A549 (cell line): ENCODE results near the gene EFHC1. TPM values are rescaled to one million over a fixed set of nuclear protein-coding genes. Genes with fewer than 3 reads are reported as not detected.
"Not testable (repeated sequence)": the region's sequence is repeated elsewhere in the genome, so short reads cannot be mapped to it uniquely, and the experiment has no call there.

ENCODE experiments used
- ATAC-seq, 2 experiments: fragments of 200-7000 bp in 1 of 2; fragments of >200 bp in 1 of 2; cut with Nextera tagmentation in 1 of 2; cut with Tn5 transposase in 1 of 2; 3 replicates each; pipeline versions ENCODE4 v1.8.0 to v1.9.1; 2018 to 2020; ENCODE audit warnings: mild to moderate bottlenecking in 1 of 2, moderate library complexity in 1 of 2
- CTCF ChIA-PET: fragments of 300-600 bp; sonication (Branson Sonifier 250); formaldehyde crosslinking; extraction: SDS; loops from one replicate; lab custom pipeline; 2021; ENCODE audit warnings: antibody characterized with exemption, inconsistent platforms; lab: Yijun Ruan, JAX
- POLR2A ChIA-PET: fragments of 350-600 bp; formaldehyde crosslinking; extraction: SDS; loops from one replicate; lab custom pipeline; 2021; ENCODE audit warnings: antibody characterized with exemption, inconsistent platforms; lab: Yijun Ruan, JAX
- DNase-seq, 2 experiments: peaks; one replicate each; pipeline versions ENCODE4 v3.0.0 to v3.0.0-alpha.2; 2011 to 2016; ENCODE audit warnings: low read depth in 1 of 2, low spot score in 1 of 2
- FAIRE-seq: peaks from 2 replicates; lab custom pipeline; 2011; peaks lifted over from hg19 to GRCh38; lab: Jason Lieb, UNC
- H3K27ac ChIP-seq, 2 experiments: fragments of >200 bp; sonication (Bioruptor Twin); formaldehyde crosslinking; 3 replicates each; pipeline ENCODE4 v1.5.1; 2016 to 2017
- H3K4me1 ChIP-seq: fragments of >200 bp; sonication (Bioruptor Twin); formaldehyde crosslinking; 3 replicates; pipeline ENCODE4 v1.6.1; 2016
- H3K4me2 ChIP-seq: fragments of >200 bp; sonication (Bioruptor Twin); formaldehyde crosslinking; 3 replicates; pipeline ENCODE4 v1.6.1; 2016
- H3K4me3 ChIP-seq: fragments of >200 bp; sonication (Bioruptor Twin); formaldehyde crosslinking; 3 replicates; pipeline ENCODE4 v1.5.1; 2016
- H3K9me3 ChIP-seq: fragments of >200 bp; sonication (Bioruptor Twin); formaldehyde crosslinking; 3 replicates; pipeline ENCODE4 v1.6.1; 2016
- CBX2 ChIP-seq: fragments of 200-600 bp; sonication (generic); IDR thresholded peaks from 2 replicates; pipeline ENCODE4 v1.6.1; 2016; ENCODE audit warnings: low read depth, mild to moderate bottlenecking, borderline replicate concordance
- FOSB ChIP-seq: fragments of 250-450 bp; sonication (Bioruptor Pico); IDR thresholded peaks from 2 replicates; pipeline ENCODE4 v1.5.0; 2020; ENCODE audit warnings: mild to moderate bottlenecking, moderate library complexity
- FOSL2 ChIP-seq, 2 experiments: fragments of 450-650 bp in 1 of 2; fragments of >200 bp in 1 of 2; sonication (Bioruptor Twin) in 1 of 2; formaldehyde crosslinking; IDR thresholded peaks; 2 replicates each; pipeline versions ENCODE4 v1.5.0 to v1.6.1; 2016 to 2020; ENCODE audit warnings: mild to moderate bottlenecking in 1 of 2, moderate library complexity in 1 of 2
- FOXS1 ChIP-seq: fragments of 250-450 bp; sonication (Bioruptor Pico); IDR thresholded peaks from 2 replicates; pipeline ENCODE4 v1.5.0; 2020; ENCODE audit warnings: mild to moderate bottlenecking, moderate library complexity
- HOXB5 ChIP-seq: fragments of 250-450 bp; sonication (Bioruptor Pico); IDR thresholded peaks from 2 replicates; pipeline ENCODE4 v1.5.0; 2020; ENCODE audit warnings: mild to moderate bottlenecking, moderate library complexity
- JUN ChIP-seq, 2 experiments: fragments of >200 bp; sonication (Bioruptor Twin); formaldehyde crosslinking; IDR thresholded peaks; 2 replicates in 1 of 2; 3 replicates in 1 of 2; pipeline ENCODE4 v1.6.1; 2016 to 2017
- KDM1A ChIP-seq: fragments of 200-600 bp; sonication (generic); IDR thresholded peaks from 2 replicates; pipeline ENCODE4 v1.6.1; 2016; ENCODE audit warnings: low read depth, mild to moderate bottlenecking
- KDM5A ChIP-seq: fragments of 200-600 bp; sonication (generic); IDR thresholded peaks from 2 replicates; pipeline ENCODE4 v1.6.1; 2016; ENCODE audit warnings: antibody characterized with exemption, mild to moderate bottlenecking
- MAFK ChIP-seq: fragments of 450-650 bp; IDR thresholded peaks from 2 replicates; pipeline ENCODE4 v1.6.1; 2014; ENCODE audit not compliant: partially characterized antibody
- MAZ ChIP-seq: fragments of 150-350 bp; IDR thresholded peaks from 2 replicates; pipeline ENCODE4 v1.6.1; 2014; ENCODE audit warnings: antibody characterized with exemption, low read depth, low read length, borderline replicate concordance
- NPAS2 ChIP-seq: fragments of 250-450 bp; sonication (Bioruptor Pico); IDR thresholded peaks from 2 replicates; pipeline ENCODE4 v1.8.0; 2022; ENCODE audit warnings: mild to moderate bottlenecking, moderate library complexity, borderline replicate concordance
- PHF8 ChIP-seq: fragments of 200-600 bp; sonication (generic); IDR thresholded peaks from 2 replicates; pipeline ENCODE4 v1.6.1; 2016; ENCODE audit warnings: low read depth, mild to moderate bottlenecking, antibody characterized with exemption, moderate library complexity, borderline replicate concordance
- RFX5 ChIP-seq: fragments of 450-650 bp; IDR thresholded peaks from 2 replicates; pipeline ENCODE4 v1.7.1; 2014; ENCODE audit warnings: antibody characterized with exemption, mild to moderate bottlenecking, moderate library complexity
- RNF2 ChIP-seq: fragments of 200-600 bp; sonication (generic); IDR thresholded peaks from 2 replicates; pipeline ENCODE4 v1.6.1; 2016; ENCODE audit warnings: low read depth, mild to moderate bottlenecking, antibody characterized with exemption, moderate library complexity, borderline replicate concordance
- SMC3 ChIP-seq: fragments of >200 bp; sonication (Bioruptor Twin); formaldehyde crosslinking; IDR thresholded peaks from 3 replicates; pipeline ENCODE4 v1.6.1; 2018; ENCODE audit warnings: inconsistent platforms
- SREBF2 ChIP-seq: fragments of 450-650 bp; IDR thresholded peaks from 2 replicates; pipeline ENCODE4 v1.6.1; 2014; ENCODE audit warnings: mild to moderate bottlenecking, moderate library complexity
- ZNF302 ChIP-seq: fragments of 250-450 bp; sonication (Bioruptor Pico); IDR thresholded peaks from 2 replicates; pipeline ENCODE4 v1.9.0; 2021; ENCODE audit warnings: inconsistent platforms, mild to moderate bottlenecking, moderate library complexity
- WGBS: methylation state at CpG from one replicate; pipeline ENCODE4 v1.1.6; 2017; ENCODE audit errors: missing lambda C conversion rate; 5-methylcytosine and 5-hydroxymethylcytosine counted together
- polyA plus RNA-seq, 4 experiments: library from polyadenylated mRNA; depleted of rRNA in 3 of 4; stranded (reverse); fragments of >200 nt; fragmentation: RNase III in 1 of 4; extraction: RNeasy Plus Mini Kit Qiagen cat#74134 plus additional on column Dnase treatment in 1 of 4; gene quantifications; 2 replicates in 3 of 4; 3 replicates in 1 of 4; pipeline ENCODE4 v1.2.3, GENCODE V29; 2011 to 2017
- TF ChIP-seq, protein P1 (sequence below): fragments of >200 bp; sonication (Bioruptor Twin); formaldehyde crosslinking; IDR thresholded peaks from 3 replicates; pipeline ENCODE4 v1.5.1; 2016
- TF ChIP-seq, protein P2 (sequence below): IDR thresholded peaks from 2 replicates; pipeline ENCODE4 v1.6.1; 2012

Gene EFHC1
- polyA plus RNA-seq, 2 of the 4 experiments (the other 2 are of a cell fraction): 14.0 to 46.7 TPM

DNA sequence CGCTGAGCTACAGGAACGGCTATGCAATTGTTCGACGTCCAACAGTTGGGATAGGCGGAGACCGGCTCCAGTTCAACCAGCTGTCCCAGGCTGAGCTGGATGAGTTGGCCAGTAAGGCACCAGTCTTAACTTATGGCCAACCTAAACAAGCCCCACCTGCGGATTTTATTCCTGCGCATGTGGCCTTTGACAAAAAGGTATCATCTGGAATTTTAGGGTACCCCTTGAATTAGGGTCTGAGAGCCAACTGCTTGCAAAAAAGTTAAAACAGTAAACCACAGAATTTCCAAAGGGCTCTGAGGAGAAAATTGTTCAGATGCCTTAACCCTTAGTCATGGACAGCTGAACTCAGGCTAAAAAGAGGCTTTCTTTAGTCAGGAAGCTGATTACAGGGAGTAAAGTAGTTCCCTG is 3.8 kb downstream of the EFHC1 start (continued):
- TF ChIP-seq, protein P1, sequence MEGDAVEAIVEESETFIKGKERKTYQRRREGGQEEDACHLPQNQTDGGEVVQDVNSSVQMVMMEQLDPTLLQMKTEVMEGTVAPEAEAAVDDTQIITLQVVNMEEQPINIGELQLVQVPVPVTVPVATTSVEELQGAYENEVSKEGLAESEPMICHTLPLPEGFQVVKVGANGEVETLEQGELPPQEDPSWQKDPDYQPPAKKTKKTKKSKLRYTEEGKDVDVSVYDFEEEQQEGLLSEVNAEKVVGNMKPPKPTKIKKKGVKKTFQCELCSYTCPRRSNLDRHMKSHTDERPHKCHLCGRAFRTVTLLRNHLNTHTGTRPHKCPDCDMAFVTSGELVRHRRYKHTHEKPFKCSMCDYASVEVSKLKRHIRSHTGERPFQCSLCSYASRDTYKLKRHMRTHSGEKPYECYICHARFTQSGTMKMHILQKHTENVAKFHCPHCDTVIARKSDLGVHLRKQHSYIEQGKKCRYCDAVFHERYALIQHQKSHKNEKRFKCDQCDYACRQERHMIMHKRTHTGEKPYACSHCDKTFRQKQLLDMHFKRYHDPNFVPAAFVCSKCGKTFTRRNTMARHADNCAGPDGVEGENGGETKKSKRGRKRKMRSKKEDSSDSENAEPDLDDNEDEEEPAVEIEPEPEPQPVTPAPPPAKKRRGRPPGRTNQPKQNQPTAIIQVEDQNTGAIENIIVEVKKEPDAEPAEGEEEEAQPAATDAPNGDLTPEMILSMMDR: no peak
- no peak for TF ChIP-seq RNF2
- no peak for TF ChIP-seq CBX2
- TF ChIP-seq ZNF302: no peak
- TF ChIP-seq KDM5A: no peak
- no peak for TF ChIP-seq PHF8
- no peak for TF ChIP-seq JUN (IDR thresholded peaks at IDR 0.05)
- TF ChIP-seq HOXB5 (CRISPR knock-in tag): no peak

DNA sequence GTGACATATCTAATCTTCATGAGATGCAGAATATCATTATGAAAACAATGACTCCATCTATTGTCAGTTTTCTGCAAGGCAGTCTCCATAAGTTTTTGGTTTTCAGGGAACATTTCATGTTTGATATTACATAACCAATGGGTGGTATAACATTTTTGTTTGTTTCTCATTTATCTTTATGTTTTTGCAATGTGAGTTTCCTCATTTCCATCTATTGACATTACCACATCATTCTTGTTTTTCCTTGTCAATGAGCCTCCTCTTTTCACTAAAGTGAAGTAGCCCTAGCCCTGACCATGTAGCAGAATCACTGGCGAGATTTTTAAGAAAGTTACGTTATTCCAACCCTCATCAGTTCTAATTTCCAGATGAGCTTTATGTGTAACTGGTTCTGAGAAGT is 4.4 kb downstream of the EFHC1 start:
- POLR2A ChIA-PET: no interaction called here
- Histone ChIP-seq H3K4me1 (peaks cover 25% of the 10 kb centered on the region), H3K9me3 (no peaks in the 10 kb centered on the region), H3K27ac (no peak overlapping the region), H3K4me2 (peak overlapping the region; percentile 58; the same call in 2 of the 3 replicates), H3K4me3 (no peak overlapping the region)
- ATAC-seq: no peak
- no peak for FAIRE-seq
- WGBS: 91% methylated on average over 2 of the region's 2 CpGs
- CTCF ChIA-PET: no interaction called here
- no peak for DNase-seq
- no peak for TF ChIP-seq SMC3
- no peak for TF ChIP-seq SREBF2
- TF ChIP-seq, protein P2, sequence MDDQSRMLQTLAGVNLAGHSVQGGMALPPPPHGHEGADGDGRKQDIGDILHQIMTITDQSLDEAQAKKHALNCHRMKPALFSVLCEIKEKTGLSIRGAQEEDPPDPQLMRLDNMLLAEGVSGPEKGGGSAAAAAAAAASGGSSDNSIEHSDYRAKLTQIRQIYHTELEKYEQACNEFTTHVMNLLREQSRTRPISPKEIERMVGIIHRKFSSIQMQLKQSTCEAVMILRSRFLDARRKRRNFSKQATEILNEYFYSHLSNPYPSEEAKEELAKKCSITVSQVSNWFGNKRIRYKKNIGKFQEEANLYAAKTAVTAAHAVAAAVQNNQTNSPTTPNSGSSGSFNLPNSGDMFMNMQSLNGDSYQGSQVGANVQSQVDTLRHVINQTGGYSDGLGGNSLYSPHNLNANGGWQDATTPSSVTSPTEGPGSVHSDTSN: no peak
- no peak for TF ChIP-seq FOSB (CRISPR knock-in tag)
- no peak for TF ChIP-seq PHF8
- no peak for TF ChIP-seq RFX5
- no peak for TF ChIP-seq MAFK
- TF ChIP-seq KDM1A: no peak
- no peak for TF ChIP-seq MAZ
- no peak for TF ChIP-seq FOSL2 (IDR thresholded peaks at IDR 0.05)
- TF ChIP-seq FOSL2 (CRISPR knock-in tag; IDR thresholded peaks at IDR 0.05): no peak
- TF ChIP-seq FOXS1 (CRISPR knock-in tag): no peak
- TF ChIP-seq NPAS2: no peak

DNA sequence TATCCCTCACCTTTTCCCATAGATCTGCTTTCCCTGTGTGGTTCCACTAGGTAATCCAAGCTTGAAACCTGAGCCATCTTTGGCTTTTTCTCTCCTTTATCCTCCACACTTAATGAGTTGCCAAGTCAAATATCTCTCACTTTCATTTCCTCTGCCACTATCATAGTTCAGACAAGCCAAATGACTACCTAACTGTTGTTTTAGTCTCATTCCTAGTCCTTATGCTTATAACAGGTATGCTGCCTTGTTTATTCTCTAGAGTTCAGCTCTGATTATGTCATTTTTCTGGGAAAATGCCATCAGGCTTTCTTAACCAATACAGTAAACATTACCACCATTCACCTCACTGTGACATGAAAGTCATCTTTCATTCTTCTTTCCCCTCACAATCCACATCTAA is 6.5 kb downstream of the EFHC1 start:
- POLR2A ChIA-PET: no interaction called here

DNA sequence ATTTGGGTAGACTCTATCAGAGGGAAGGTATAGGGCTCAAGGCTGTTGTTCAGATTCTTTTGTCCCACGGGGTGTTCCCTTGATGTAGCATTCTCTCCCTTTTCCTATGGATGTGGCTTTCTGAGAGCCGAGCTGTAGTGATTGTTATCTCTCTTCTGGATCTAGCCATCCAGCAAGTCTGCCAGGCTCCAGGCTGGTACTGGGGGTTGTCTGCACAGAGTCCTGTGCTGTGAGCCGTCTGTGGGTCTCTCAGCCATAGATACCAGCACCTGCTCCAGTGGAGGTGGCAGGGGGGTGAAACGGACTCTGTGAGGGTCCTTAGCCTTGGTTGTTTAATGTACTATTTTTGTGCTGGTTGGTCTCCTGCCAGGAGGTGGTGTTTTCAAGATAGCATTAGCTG is 13.2 kb downstream of the EFHC1 start:
- H3K4me1 ChIP-seq, DNase-seq, H3K9me3 ChIP-seq, H3K4me2 ChIP-seq, FAIRE-seq, H3K4me3 ChIP-seq, H3K27ac ChIP-seq, POLR2A ChIA-PET, ATAC-seq: not testable (repeated sequence)
- 84% methylated on average over 3 of the region's 4 CpGs for WGBS
- CTCF ChIA-PET: interaction anchor here (0.7 kb wide), 1 partner anchor 16 kb away, joined by 3 read pairs; no protein-coding TSS in a partner anchor

More for the DNA sequence above, 6.5 kb downstream of the EFHC1 start:
- no peak for ATAC-seq
- Histone ChIP-seq H3K4me2 (no peak overlapping the region), H3K4me1 (peaks cover 20% of the 10 kb centered on the region), H3K9me3 (no peaks in the 10 kb centered on the region)
- DNase-seq: no peak
- CTCF ChIA-PET: interaction anchor here (1.0 kb wide), 1 partner anchor 569 kb away, joined by 3 read pairs; no protein-coding TSS in a partner anchor
- no peak for FAIRE-seq
- TF ChIP-seq CBX2: no peak
- no peak for TF ChIP-seq MAFK
- TF ChIP-seq, all 56 proteins: peak for 0
- Histone ChIP-seq H3K4me3 (no peak overlapping the region), H3K27ac (no peak overlapping the region)
